ENCODE data around the gene IL16.

IL16 gene

DNA sequence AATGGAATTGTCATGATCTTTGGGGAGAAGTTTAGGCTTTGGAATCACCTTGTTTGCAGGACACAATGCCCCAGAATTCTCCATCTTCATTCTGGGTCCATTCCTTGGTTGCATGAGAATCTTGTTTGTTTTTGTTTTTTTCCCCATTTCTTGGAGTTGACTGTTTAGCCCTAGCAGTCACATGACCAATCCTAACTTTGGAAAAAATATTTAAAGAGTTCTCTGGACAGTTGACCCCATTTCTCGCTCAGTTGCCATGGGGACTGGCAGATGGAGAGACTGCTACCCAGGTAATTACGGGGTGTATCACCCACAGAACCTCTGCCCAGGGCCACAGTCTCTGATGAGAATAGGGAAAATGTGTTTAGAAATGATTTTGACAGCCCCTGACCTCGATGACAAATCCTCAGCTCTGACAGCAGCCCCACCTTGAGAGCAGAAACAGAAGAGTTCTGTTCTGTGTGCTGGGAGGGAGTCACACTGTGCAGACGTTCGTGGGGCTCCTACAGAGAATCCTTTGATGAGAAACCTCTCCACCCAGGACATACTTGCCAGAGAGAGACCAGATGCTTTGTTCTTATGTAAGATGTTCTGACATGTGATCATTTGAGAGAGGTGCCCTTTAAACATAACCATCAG is 57.7 kb downstream of the IL16 start:
- no peak for TF ChIP-seq ZFX (IDR thresholded peaks at IDR 0.05; ENCODE audit: borderline replicate concordance)
- TF ChIP-seq, protein P1, sequence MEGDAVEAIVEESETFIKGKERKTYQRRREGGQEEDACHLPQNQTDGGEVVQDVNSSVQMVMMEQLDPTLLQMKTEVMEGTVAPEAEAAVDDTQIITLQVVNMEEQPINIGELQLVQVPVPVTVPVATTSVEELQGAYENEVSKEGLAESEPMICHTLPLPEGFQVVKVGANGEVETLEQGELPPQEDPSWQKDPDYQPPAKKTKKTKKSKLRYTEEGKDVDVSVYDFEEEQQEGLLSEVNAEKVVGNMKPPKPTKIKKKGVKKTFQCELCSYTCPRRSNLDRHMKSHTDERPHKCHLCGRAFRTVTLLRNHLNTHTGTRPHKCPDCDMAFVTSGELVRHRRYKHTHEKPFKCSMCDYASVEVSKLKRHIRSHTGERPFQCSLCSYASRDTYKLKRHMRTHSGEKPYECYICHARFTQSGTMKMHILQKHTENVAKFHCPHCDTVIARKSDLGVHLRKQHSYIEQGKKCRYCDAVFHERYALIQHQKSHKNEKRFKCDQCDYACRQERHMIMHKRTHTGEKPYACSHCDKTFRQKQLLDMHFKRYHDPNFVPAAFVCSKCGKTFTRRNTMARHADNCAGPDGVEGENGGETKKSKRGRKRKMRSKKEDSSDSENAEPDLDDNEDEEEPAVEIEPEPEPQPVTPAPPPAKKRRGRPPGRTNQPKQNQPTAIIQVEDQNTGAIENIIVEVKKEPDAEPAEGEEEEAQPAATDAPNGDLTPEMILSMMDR (IDR thresholded peaks at IDR 0.05) = no peak
- H3K27ac ChIP-seq = no peak overlapping the region

DNA sequence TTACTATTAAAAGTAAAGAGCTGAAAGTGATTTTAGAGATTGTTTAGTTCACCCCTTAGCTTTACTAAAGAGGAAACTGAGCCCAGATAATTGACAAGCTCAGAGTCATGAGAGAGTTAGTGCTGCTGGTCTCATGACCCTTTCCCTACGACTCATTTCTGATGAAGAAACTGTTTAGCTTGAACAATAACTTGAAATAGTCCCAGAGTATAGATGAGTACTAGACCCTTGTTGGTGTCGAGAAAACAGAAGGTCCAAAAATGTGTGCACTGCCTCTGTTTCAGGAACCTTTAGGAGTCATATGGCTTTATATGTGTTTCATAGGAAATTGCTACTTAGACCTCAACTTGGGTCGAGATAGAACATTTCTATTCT is 58.2 kb downstream of the IL16 start:
- no peak overlapping the region for H3K27ac ChIP-seq
- TF ChIP-seq, protein P1 (IDR thresholded peaks at IDR 0.05) = no peak
- no peak for TF ChIP-seq ZFX (IDR thresholded peaks at IDR 0.05; ENCODE audit: borderline replicate concordance)

DNA sequence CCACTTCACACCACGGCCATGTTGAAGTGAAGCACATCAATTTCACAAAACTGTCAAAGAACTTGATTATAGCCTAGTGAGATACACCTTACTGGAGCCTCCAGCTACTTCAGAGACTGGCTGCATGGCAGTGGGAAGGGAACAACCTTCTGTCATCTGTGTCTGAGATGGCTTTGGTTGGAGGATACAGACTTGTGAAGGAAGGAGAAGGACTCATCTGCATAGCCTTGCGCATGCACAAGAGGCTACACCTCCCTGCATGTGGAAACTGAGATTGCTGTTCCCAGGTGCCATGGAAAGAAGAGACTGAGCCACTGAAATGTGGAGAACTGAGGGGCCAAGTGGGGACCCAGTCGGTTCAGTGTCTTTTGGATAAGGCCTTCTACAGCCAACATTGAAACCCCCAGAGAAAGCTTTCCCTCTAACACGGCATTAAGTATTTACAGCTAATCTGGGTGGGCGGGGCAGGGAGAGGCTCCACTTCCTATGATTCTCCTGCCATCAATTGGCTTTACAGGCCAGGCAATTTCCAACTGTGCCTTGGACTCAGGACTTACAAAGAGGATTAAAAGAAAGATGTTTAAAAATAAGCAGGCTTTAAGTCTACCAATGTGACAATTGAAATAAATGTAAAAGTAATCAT is 58.8 kb downstream of the IL16 start:
- no peak overlapping the region for H3K27ac ChIP-seq
- no peak for TF ChIP-seq ZFX (IDR thresholded peaks at IDR 0.05; ENCODE audit: borderline replicate concordance)
- TF ChIP-seq, protein P1 (IDR thresholded peaks at IDR 0.05) = no peak

DNA sequence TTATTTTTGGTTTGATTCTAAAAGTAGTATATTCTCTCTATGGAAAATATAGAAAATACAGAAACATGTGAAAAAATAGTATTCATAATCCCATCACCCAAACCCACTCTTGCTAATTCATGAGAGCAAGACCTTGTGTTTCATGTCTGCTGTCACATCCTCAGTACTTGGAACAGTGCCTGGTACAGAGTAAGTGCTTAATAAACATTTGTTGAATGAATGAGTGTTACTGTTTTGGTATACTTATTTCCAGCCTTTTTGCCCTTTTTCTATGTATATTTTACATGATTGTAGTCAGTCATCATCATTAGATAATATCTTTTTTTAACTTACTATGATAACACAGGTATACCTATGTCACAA is 59.3 kb downstream of the IL16 start:
- no peak overlapping the region for H3K27ac ChIP-seq
- no peak for TF ChIP-seq ZFX (IDR thresholded peaks at IDR 0.05; ENCODE audit: borderline replicate concordance)
- TF ChIP-seq, protein P1 (IDR thresholded peaks at IDR 0.05) = no peak

DNA sequence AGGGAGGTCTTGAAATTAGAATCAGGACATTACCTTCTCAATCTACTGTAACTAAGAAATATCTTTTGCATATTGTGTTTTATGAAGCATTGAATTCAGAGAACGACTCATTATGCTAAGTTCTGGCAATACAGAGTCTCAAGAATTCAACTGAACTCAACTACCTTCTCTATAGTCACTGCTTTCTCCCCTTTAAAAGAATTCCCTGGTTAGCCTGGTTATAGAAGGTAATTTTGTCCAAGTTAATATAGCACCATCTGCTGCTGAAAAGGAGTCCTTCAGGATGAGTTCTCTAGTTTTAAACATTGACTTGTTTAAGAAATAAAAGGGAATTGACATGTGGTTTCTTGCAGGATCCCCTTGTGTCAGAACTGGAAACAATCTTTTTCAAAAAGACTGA is 60.2 kb downstream of the IL16 start:
- TF ChIP-seq ZFX (IDR thresholded peaks at IDR 0.05; ENCODE audit: borderline replicate concordance) = no peak
- TF ChIP-seq, protein P1 (IDR thresholded peaks at IDR 0.05) = peak; percentile 23; the same call in 1 of the 2 replicates
- H3K27ac ChIP-seq = no peak overlapping the region

DNA sequence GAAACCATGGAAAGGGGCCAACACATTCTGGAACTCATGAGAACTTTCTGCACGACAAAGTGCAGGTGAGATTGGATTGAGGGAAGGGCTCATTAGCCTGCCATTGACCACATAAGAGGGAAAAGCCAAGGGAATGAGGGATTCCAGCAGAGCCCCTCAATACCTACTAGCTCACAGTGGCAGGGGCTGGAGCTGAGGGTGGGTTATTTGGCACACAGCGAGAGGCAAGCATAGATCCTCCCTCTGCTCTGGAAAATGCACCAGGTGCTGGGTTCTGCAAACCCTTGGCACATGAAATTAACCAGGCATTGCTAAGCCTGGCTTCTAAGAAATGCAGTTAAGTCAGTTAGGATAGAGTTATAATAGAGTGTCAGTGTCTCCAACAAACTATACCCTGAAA is 60.8 kb downstream of the IL16 start:
- no peak for TF ChIP-seq ZFX (IDR thresholded peaks at IDR 0.05; ENCODE audit: borderline replicate concordance)
- TF ChIP-seq, protein P1 (IDR thresholded peaks at IDR 0.05) = no peak
- no peak overlapping the region for H3K27ac ChIP-seq

DNA sequence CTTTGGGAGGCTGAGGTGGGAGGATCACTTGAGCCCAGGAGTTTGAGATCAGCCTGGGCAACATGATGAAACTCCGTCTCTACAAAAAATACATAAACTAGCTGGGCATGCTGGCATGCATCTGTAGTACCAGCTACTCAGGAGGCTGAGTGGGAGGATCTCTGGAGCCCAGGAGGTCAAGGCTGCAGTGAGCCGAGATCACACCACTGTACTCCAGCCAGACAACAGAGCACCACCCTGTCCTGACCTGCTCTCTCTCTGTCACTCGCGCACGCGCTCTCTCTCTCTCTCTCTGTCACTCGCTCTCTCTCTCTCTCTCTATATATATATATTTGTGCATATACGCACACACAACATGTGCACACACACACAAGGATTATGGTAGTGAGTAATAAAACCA is 61.8 kb downstream of the IL16 start:
- no peak overlapping the region for H3K27ac ChIP-seq
- TF ChIP-seq, protein P1 (IDR thresholded peaks at IDR 0.05) = no peak
- TF ChIP-seq ZFX (IDR thresholded peaks at IDR 0.05; ENCODE audit: borderline replicate concordance) = no peak

Measured in 22Rv1 (cell line).